GM23338 (cell line): Measurements from ENCODE around the gene PTPRQ. TPM values are rescaled to one million over a fixed set of nuclear protein-coding genes. Genes with fewer than 3 reads are reported as not detected.

Experiments used
- ATAC-seq: fragments of 200-7000 bp; cut with Tn5 transposase; 3 replicates; pipeline ENCODE4 v1.9.1; 2020
- DNase-seq: peaks from one replicate; pipeline ENCODE4 v3.0.0-alpha.2; 2015; ENCODE audit warnings: low spot score
- H2AFZ ChIP-seq: fragments of 200-600 bp; sonication (generic); 2 replicates; pipeline ENCODE4 v1.8.0; 2016; ENCODE audit warnings: antibody characterized with exemption, mild to moderate bottlenecking, moderate library complexity
- H3F3A ChIP-seq: fragments of 200-600 bp; sonication (generic); replicated peaks from 2 replicates; pipeline ENCODE4 v1.8.0; 2017; ENCODE audit warnings: antibody characterized with exemption, mixed run types, low read depth
- H3K27ac ChIP-seq: fragments of 200-600 bp; sonication (generic); 2 replicates; pipeline ENCODE4 v1.6.1; 2016; ENCODE audit warnings: low read depth
- H3K27me3 ChIP-seq: fragments of 200-600 bp; sonication (generic); 2 replicates; pipeline ENCODE4 v1.8.0; 2016; ENCODE audit warnings: mild to moderate bottlenecking, mixed run types, moderate library complexity; ENCODE audit not compliant: insufficient read depth
- H3K36me3 ChIP-seq: fragments of 200-600 bp; sonication (generic); 2 replicates; pipeline ENCODE4 v1.8.0; 2016; ENCODE audit warnings: mild to moderate bottlenecking; ENCODE audit not compliant: insufficient read depth
- H3K4me1 ChIP-seq: fragments of 200-600 bp; sonication (generic); 2 replicates; pipeline ENCODE4 v1.8.0; 2016; ENCODE audit warnings: mild to moderate bottlenecking, moderate library complexity; ENCODE audit not compliant: insufficient read depth
- H3K4me2 ChIP-seq: fragments of 200-600 bp; sonication (generic); 2 replicates; pipeline ENCODE4 v1.7.1; 2017; ENCODE audit warnings: mixed run types
- H3K4me3 ChIP-seq: fragments of 200-600 bp; sonication (generic); 2 replicates; pipeline ENCODE4 v1.6.1; 2016; ENCODE audit warnings: mixed run types
- H3K79me2 ChIP-seq: fragments of 200-600 bp; sonication (generic); replicated peaks from 2 replicates; pipeline ENCODE4 v1.8.0; 2017; ENCODE audit warnings: mild to moderate bottlenecking; ENCODE audit not compliant: insufficient read depth
- H3K9me2 ChIP-seq: fragments of 200-600 bp; sonication (generic); 2 replicates; pipeline ENCODE4 v1.8.0; 2017; ENCODE audit not compliant: insufficient read depth
- H4K20me1 ChIP-seq: fragments of 200-600 bp; sonication (generic); replicated peaks from 2 replicates; pipeline ENCODE4 v1.8.0; 2017; ENCODE audit warnings: mild to moderate bottlenecking; ENCODE audit not compliant: insufficient read depth
- H3K27ac Mint-ChIP-seq: 2 replicates; pipeline ENCODE4 v1.8.0; 2020; ENCODE audit warnings: inconsistent platforms, mild to moderate bottlenecking, moderate library complexity, mixed read lengths
- H3K27me3 Mint-ChIP-seq: 3 replicates; pipeline ENCODE4 v1.8.0; 2022; ENCODE audit warnings: low read depth, mild to moderate bottlenecking, moderate library complexity, mixed read lengths, inconsistent platforms; ENCODE audit not compliant: insufficient read depth, poor library complexity
- H3K36me3 Mint-ChIP-seq: 3 replicates; pipeline ENCODE4 v1.8.0; 2021; ENCODE audit warnings: low read depth, mild to moderate bottlenecking, inconsistent platforms, moderate library complexity, mixed read lengths
- H3K4me1 Mint-ChIP-seq: 3 replicates; pipeline ENCODE4 v1.8.0; 2020; ENCODE audit warnings: mild to moderate bottlenecking, inconsistent platforms, mixed read lengths
- H3K4me3 Mint-ChIP-seq: 3 replicates; pipeline ENCODE4 v1.8.0; 2021; ENCODE audit warnings: moderate library complexity, mild to moderate bottlenecking, inconsistent platforms, mixed read lengths
- H3K9me3 Mint-ChIP-seq: 3 replicates; pipeline ENCODE4 v1.8.0; 2020; ENCODE audit warnings: moderate library complexity, mild to moderate bottlenecking, inconsistent platforms, mixed read lengths
- ETS1 ChIP-seq: IDR thresholded peaks from 2 replicates; pipeline ENCODE4 v1.6.1; 2016; ENCODE audit warnings: antibody characterized with exemption
- EZH2phosphoT487 ChIP-seq: fragments of 200-600 bp; sonication (generic); IDR thresholded peaks from one replicate; pipeline ENCODE4 v1.8.1; 2018; ENCODE audit warnings: antibody characterized with exemption; ENCODE audit not compliant: unreplicated experiment
- NANOG ChIP-seq: IDR thresholded peaks from 2 replicates; pipeline ENCODE4 v1.6.1; 2016; ENCODE audit warnings: antibody characterized with exemption, borderline replicate concordance
- POLR2AphosphoS5 ChIP-seq: IDR thresholded peaks from 2 replicates; pipeline ENCODE4 v1.6.1; 2016; ENCODE audit warnings: antibody characterized with exemption, low read depth
- REST ChIP-seq: IDR thresholded peaks from one replicate; pipeline ENCODE4 v1.6.1; 2018; ENCODE audit warnings: antibody characterized with exemption; ENCODE audit not compliant: unreplicated experiment
- STAT1 ChIP-seq: IDR thresholded peaks from one replicate; pipeline ENCODE4 v1.6.1; 2016; ENCODE audit warnings: antibody characterized with exemption; ENCODE audit not compliant: unreplicated experiment
- ZNF331 ChIP-seq: fragments of 250-450 bp; sonication (Bioruptor Pico); IDR thresholded peaks from 2 replicates; pipeline ENCODE4 v1.5.0; 2020; ENCODE audit warnings: low read depth, mild to moderate bottlenecking, moderate library complexity
- polyA plus RNA-seq: library from polyadenylated mRNA; unstranded; fragments of >200 nt; fragmentation: Nextera tagmentation; extraction: Ambion mirVana; gene quantifications from 2 replicates; pipeline ENCODE4 v1.2.1, GENCODE V29; 2016
- total RNA-seq: library from RNA; depleted of rRNA; stranded (reverse); fragments of >200 nt; shearing (Covaris generic); gene quantifications from 2 replicates; pipeline ENCODE4 v1.2.3, GENCODE V29; 2014
- TF ChIP-seq, protein P1 (sequence below): fragments of 250-450 bp; sonication (Bioruptor Pico); IDR thresholded peaks from 2 replicates; pipeline ENCODE4 v1.5.0; 2020; ENCODE audit warnings: mild to moderate bottlenecking, moderate library complexity
- TF ChIP-seq, protein P2 (sequence below), 2 experiments: fragments of 200-600 bp in 1 of 2; sonication (generic) in 1 of 2; conservative IDR thresholded peaks; 2 replicates each; pipeline versions ENCODE4 v1.5.1 to v1.6.1; 2016 to 2017; ENCODE audit warnings: antibody characterized with exemption in 2 of 2, low read depth in 2 of 2, mild to moderate bottlenecking in 2 of 2, moderate library complexity in 1 of 2

PTPRQ gene
- total and polyA plus RNA-seq, 2 experiments from 2014 or later: not detected

DNA sequence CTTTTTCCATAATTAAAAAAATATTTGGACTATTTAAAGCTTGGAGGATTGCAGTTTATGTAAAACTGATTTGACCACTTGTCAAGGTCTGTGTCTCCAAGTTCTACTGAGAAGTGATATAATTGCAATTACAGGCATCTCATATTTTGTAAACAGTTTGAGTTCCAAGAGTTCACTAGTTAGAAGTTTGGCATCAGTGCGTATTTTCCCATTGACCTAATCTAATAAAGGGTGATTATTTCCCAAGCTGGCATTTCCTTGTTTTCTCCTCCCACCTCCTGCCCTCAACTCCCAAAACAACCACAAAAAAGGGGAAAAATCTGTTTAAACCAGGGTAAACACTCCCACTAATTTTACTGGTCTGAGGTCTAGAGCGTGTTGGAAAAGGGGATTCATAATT lies 260.4 kb downstream of the PTPRQ start (continued):
- TF ChIP-seq, protein P1, sequence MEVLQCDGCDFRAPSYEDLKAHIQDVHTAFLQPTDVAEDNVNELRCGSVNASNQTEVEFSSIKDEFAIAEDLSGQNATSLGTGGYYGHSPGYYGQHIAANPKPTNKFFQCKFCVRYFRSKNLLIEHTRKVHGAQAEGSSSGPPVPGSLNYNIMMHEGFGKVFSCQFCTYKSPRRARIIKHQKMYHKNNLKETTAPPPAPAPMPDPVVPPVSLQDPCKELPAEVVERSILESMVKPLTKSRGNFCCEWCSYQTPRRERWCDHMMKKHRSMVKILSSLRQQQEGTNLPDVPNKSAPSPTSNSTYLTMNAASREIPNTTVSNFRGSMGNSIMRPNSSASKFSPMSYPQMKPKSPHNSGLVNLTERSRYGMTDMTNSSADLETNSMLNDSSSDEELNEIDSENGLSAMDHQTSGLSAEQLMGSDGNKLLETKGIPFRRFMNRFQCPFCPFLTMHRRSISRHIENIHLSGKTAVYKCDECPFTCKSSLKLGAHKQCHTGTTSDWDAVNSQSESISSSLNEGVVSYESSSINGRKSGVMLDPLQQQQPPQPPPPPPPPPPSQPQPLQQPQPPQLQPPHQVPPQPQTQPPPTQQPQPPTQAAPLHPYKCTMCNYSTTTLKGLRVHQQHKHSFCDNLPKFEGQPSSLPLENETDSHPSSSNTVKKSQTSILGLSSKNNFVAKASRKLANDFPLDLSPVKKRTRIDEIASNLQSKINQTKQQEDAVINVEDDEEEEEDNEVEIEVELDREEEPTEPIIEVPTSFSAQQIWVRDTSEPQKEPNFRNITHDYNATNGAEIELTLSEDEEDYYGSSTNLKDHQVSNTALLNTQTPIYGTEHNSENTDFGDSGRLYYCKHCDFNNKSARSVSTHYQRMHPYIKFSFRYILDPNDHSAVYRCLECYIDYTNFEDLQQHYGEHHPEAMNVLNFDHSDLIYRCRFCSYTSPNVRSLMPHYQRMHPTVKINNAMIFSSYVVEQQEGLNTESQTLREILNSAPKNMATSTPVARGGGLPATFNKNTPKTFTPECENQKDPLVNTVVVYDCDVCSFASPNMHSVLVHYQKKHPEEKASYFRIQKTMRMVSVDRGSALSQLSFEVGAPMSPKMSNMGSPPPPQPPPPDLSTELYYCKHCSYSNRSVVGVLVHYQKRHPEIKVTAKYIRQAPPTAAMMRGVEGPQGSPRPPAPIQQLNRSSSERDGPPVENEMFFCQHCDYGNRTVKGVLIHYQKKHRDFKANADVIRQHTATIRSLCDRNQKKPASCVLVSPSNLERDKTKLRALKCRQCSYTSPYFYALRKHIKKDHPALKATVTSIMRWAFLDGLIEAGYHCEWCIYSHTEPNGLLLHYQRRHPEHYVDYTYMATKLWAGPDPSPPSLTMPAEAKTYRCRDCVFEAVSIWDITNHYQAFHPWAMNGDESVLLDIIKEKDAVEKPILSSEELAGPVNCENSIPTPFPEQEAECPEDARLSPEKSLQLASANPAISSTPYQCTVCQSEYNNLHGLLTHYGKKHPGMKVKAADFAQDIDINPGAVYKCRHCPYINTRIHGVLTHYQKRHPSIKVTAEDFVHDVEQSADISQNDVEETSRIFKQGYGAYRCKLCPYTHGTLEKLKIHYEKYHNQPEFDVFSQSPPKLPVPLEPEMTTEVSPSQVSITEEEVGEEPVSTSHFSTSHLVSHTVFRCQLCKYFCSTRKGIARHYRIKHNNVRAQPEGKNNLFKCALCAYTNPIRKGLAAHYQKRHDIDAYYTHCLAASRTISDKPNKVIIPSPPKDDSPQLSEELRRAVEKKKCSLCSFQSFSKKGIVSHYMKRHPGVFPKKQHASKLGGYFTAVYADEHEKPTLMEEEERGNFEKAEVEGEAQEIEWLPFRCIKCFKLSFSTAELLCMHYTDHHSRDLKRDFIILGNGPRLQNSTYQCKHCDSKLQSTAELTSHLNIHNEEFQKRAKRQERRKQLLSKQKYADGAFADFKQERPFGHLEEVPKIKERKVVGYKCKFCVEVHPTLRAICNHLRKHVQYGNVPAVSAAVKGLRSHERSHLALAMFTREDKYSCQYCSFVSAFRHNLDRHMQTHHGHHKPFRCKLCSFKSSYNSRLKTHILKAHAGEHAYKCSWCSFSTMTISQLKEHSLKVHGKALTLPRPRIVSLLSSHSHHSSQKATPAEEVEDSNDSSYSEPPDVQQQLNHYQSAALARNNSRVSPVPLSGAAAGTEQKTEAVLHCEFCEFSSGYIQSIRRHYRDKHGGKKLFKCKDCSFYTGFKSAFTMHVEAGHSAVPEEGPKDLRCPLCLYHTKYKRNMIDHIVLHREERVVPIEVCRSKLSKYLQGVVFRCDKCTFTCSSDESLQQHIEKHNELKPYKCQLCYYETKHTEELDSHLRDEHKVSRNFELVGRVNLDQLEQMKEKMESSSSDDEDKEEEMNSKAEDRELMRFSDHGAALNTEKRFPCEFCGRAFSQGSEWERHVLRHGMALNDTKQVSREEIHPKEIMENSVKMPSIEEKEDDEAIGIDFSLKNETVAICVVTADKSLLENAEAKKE (CRISPR knock-in tag): no peak
- TF ChIP-seq, protein P2, sequence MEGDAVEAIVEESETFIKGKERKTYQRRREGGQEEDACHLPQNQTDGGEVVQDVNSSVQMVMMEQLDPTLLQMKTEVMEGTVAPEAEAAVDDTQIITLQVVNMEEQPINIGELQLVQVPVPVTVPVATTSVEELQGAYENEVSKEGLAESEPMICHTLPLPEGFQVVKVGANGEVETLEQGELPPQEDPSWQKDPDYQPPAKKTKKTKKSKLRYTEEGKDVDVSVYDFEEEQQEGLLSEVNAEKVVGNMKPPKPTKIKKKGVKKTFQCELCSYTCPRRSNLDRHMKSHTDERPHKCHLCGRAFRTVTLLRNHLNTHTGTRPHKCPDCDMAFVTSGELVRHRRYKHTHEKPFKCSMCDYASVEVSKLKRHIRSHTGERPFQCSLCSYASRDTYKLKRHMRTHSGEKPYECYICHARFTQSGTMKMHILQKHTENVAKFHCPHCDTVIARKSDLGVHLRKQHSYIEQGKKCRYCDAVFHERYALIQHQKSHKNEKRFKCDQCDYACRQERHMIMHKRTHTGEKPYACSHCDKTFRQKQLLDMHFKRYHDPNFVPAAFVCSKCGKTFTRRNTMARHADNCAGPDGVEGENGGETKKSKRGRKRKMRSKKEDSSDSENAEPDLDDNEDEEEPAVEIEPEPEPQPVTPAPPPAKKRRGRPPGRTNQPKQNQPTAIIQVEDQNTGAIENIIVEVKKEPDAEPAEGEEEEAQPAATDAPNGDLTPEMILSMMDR (conservative IDR thresholded peaks at IDR 0.05; ENCODE audit: low read depth in 2 of 2): no peak

DNA sequence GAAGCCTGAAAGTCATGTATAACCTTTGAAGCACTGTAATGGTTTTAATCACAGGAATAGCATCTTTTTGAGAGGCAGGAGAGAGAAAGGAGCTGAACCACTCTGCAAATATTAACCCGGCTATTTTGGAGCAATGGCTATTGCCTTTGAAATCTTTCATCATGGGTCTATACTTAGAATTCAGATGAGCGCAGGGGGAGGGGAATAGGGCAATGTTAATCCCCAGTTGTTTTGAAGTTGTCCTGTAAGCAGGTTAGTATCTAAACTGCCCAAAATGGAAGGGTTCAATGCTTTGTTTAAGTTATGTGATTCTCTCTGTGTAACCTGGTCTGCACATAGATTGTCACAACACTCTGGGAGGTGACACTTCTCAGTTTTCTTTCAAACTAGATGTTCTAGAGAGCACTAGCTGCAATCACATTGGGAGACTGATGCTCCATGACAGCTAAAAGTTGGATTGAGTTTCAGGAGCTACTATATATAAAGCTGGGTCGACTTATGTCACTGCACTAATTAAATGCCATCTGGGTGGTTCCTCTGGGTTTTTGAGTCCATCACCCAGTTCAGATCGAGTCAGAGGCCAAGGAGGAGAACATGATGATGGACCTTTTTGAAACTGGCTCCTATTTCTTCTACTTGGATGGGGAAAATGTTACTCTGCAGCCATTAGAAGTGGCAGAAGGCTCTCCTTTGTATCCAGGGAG lies 263.2 kb downstream of the PTPRQ start, which contains the start of gene MYF6:
TSS of gene MYF6 (plus strand) at position 509 of the 704 bp plus-strand sequence. CDS start at position 595, 86 bp downstream.
- Mint-ChIP-seq H3K9me3 (no peaks in the 10 kb centered on the region), H3K4me3 (peak within 1 kb of the TSS; percentile 76), H3K27me3 (peaks cover 70% of the 10 kb centered on the region), H3K4me1 (peaks cover 52% of the 10 kb centered on the region), H3K36me3 (no peaks in the 10 kb centered on the region), H3K27ac (no peak within 1 kb of the TSS)
- ATAC-seq (no peak), DNase-seq (no peak)
- H3K27me3 ChIP-seq: peaks cover 100% of the 10 kb centered on the region
- peak within 1 kb of the TSS; percentile 50 for H3K4me3 ChIP-seq
- H3K79me2 ChIP-seq: no peaks in the 10 kb centered on the region
- peaks cover 7% of the 10 kb centered on the region; the same call in 1 of the 2 replicates for H3F3A ChIP-seq
- H3K4me2 ChIP-seq: peak within 1 kb of the TSS; percentile 90
- no peaks in the 10 kb centered on the region for H3K9me2 ChIP-seq
- no peak within 1 kb of the TSS for H3K27ac ChIP-seq
- no peaks in the 10 kb centered on the region for H3K36me3 ChIP-seq
- H2AFZ ChIP-seq: no peak within 1 kb of the TSS
- peaks cover 56% of the 10 kb centered on the region for H3K4me1 ChIP-seq
- H4K20me1 ChIP-seq: peaks cover 9% of the 10 kb centered on the region; the same call in 1 of the 2 replicates
- TF ChIP-seq, protein P2 (conservative IDR thresholded peaks at IDR 0.05; ENCODE audit: low read depth in 2 of 2): no peak
- TF ChIP-seq NANOG: no peak
- no peak for TF ChIP-seq STAT1
- TF ChIP-seq ETS1: no peak
- no peak for TF ChIP-seq ZNF331 (CRISPR knock-in tag)
- TF ChIP-seq EZH2phosphoT487: no peak
- no peak for TF ChIP-seq POLR2AphosphoS5
- TF ChIP-seq REST: no peak
